Transverse colon (tissue), 4 donors: ENCODE results near the gene GP2. TPM values are rescaled to one million over a fixed set of nuclear protein-coding genes. Genes with fewer than 3 reads are reported as not detected.
"Not testable (repeated sequence)": the region's sequence is repeated elsewhere in the genome, so short reads cannot be mapped to it uniquely, and the experiment has no call there.

Experiments used
- DNase-seq: peaks from one replicate; pipeline ENCODE4 v3.0.0-alpha.2; 2019
- H3K27ac ChIP-seq, 4 donors: fragments of 200-600 bp; sonication (generic); 2 replicates each; pipeline ENCODE4 v1.5.1; 2016 to 2018; ENCODE audit warnings: inconsistent platforms in 4 of 4
- H3K27me3 ChIP-seq: fragments of 200-600 bp; sonication (generic); 2 replicates; pipeline ENCODE4 v1.5.1; 2017; ENCODE audit warnings: inconsistent platforms
- H3K36me3 ChIP-seq, 4 donors: fragments of 200-600 bp; sonication (generic); 2 replicates each; pipeline ENCODE4 v1.5.1; 2017 to 2019; ENCODE audit warnings: inconsistent platforms in 4 of 4
- H3K4me1 ChIP-seq, 4 donors: fragments of 200-600 bp; sonication (generic); 2 replicates each; pipeline ENCODE4 v1.5.1; 2017 to 2020; ENCODE audit warnings: inconsistent platforms in 4 of 4
- H3K4me3 ChIP-seq, 4 donors: fragments of 200-600 bp; sonication (generic); 1 replicate in 1 of 4; 2 replicates in 3 of 4; pipeline versions ENCODE4 v1.5.1 to v1.6.1; 2017 to 2019; ENCODE audit warnings: inconsistent platforms in 4 of 4
- H3K9me3 ChIP-seq, 2 donors: fragments of 200-600 bp; sonication (generic); 2 replicates each; pipeline ENCODE4 v1.5.1; 2017 to 2019; ENCODE audit warnings: inconsistent platforms in 2 of 2
- EP300 ChIP-seq: sonication (generic); formaldehyde crosslinking; IDR thresholded peaks from one replicate; pipeline ENCODE4 v1.6.1; 2017; ENCODE audit warnings: antibody characterized with exemption, low read depth
- POLR2A ChIP-seq: fragments of 450-650 bp; IDR thresholded peaks from one replicate; pipeline ENCODE4 v1.6.1; 2016; ENCODE audit warnings: antibody characterized with exemption, mild to moderate bottlenecking, moderate library complexity
- POLR2AphosphoS5 ChIP-seq, 3 donors: sonication (generic); formaldehyde crosslinking; IDR thresholded peaks; one replicate each; pipeline ENCODE4 v1.6.1; 2016; ENCODE audit warnings: antibody characterized with exemption in 3 of 3
- WGBS, 2 donors: methylation state at CpG; one replicate each; pipeline ENCODE4 v1.1.5; 2018; ENCODE audit warnings: low coverage in 1 of 2; 5-methylcytosine and 5-hydroxymethylcytosine counted together
- in situ Hi-C, 4 donors: fragments of 200-750 bp; cut with MboI; loops; one replicate each; pipeline versions ENCODE4 v1.15.0 to v1.15.1; 2017; ENCODE audit warnings: low sequenced_read_pairs in 3 of 4, low pct_ligation_motif_present in 1 of 4, low pct_unique_long_range_greater_than_20kb in 1 of 4
- intact Hi-C: fragments of 100-400 bp; cut with DNase I; formaldehyde crosslinking; loops from one replicate; pipeline ENCODE4 v1.15.1; 2023; ENCODE audit warnings: low total_unique reads
- total RNA-seq, 4 donors: library from RNA; depleted of rRNA; stranded (reverse); fragments of >200 nt; gene quantifications; one replicate each; pipeline ENCODE4 v1.1.0, GENCODE V29; 2016
- TF ChIP-seq, protein P1 (sequence below), 5 experiments: fragments of 200-600 bp in 3 of 5; fragments of 450-650 bp in 2 of 5; sonication (generic) in 3 of 5; IDR thresholded peaks; 1 replicate in 2 of 5; 2 replicates in 3 of 5; pipeline ENCODE4 v1.5.1; 2016 to 2017; ENCODE audit warnings: antibody characterized with exemption in 5 of 5, inconsistent platforms in 3 of 5, mild to moderate bottlenecking in 2 of 5, moderate library complexity in 1 of 5

The GP2 gene
- total RNA-seq, 4 donors from 2014 or later, result 1.8 to 3.0 (median 2.8) TPM

DNA sequence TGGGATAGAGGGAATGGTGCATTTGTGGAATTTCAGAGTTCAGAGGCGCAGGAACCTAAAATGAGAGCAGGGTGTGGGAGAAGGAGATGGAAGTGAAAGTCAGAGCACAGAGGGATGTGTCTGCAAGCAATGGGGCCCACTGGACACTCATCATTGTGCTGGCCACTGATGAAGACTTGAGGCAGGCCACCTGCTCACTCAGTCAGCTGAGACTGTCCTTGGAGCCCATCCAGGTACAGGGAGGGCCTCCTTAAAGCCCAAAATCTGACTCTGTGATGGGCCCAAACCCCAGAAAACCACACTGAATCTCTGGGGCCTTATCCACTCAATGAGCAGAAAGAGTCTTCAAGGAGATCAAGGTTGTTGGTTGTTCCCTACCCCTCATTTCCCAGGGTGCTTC is 5.6 kb downstream of the GP2 start:
- no peak overlapping the region for H3K27ac ChIP-seq
- in situ Hi-C loops (no loop called here), intact Hi-C loops (loop anchor here (10.0 kb wide), 1 partner anchor 47 kb away; no protein-coding TSS in a partner anchor)
- peaks cover 0 to 5% (median 0%) of the 10 kb centered on the region in 4 donors for H3K4me1 ChIP-seq
- H3K36me3 ChIP-seq, result no peaks in the 10 kb centered on the region
- 84 to 89% methylated on average over 1 of the region's 1 CpG for WGBS, 2 donors
- no peak overlapping the region for H3K4me3 ChIP-seq
- H3K27me3 ChIP-seq, result no peaks in the 10 kb centered on the region
- no peaks in the 10 kb centered on the region for H3K9me3 ChIP-seq
- TF ChIP-seq, protein P1, sequence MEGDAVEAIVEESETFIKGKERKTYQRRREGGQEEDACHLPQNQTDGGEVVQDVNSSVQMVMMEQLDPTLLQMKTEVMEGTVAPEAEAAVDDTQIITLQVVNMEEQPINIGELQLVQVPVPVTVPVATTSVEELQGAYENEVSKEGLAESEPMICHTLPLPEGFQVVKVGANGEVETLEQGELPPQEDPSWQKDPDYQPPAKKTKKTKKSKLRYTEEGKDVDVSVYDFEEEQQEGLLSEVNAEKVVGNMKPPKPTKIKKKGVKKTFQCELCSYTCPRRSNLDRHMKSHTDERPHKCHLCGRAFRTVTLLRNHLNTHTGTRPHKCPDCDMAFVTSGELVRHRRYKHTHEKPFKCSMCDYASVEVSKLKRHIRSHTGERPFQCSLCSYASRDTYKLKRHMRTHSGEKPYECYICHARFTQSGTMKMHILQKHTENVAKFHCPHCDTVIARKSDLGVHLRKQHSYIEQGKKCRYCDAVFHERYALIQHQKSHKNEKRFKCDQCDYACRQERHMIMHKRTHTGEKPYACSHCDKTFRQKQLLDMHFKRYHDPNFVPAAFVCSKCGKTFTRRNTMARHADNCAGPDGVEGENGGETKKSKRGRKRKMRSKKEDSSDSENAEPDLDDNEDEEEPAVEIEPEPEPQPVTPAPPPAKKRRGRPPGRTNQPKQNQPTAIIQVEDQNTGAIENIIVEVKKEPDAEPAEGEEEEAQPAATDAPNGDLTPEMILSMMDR (IDR thresholded peaks at IDR 0.05), result no peak
- no peak for TF ChIP-seq POLR2A
- TF ChIP-seq EP300, result no peak
- TF ChIP-seq POLR2AphosphoS5 (IDR thresholded peaks at IDR 0.05), result no peak
- no peak for DNase-seq

DNA sequence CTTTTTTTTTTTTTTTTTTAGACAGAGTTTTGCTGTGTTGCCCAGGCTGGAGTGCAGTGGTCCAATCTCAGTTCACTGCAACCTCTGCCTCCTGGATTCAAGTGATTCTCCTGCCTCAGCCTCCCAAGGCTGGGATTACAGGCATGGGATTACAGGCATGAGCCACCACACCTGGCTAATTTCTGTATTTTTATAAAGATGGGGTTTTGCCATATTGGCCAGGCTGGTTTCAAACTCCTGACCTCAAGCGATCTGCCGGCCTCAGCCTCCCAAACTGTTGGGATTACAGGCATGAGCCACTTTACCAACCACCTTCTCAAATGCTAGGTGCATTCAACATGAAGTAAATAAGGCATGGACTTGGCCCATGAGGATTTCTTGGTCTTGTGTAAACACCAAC is 6.3 kb downstream of the GP2 start:
- H3K4me1 ChIP-seq, DNase-seq, H3K27me3 ChIP-seq, H3K27ac ChIP-seq, in situ Hi-C loops, H3K36me3 ChIP-seq, H3K9me3 ChIP-seq, H3K4me3 ChIP-seq: not testable (repeated sequence)
- intact Hi-C loops, result loop anchor here (10.0 kb wide), 1 partner anchor 46 kb away; no protein-coding TSS in a partner anchor
- 96% methylated on average over 2 of the region's 2 CpGs; no CpG with 5 or more reads in 1 of the 2 donors for WGBS, 2 donors

DNA sequence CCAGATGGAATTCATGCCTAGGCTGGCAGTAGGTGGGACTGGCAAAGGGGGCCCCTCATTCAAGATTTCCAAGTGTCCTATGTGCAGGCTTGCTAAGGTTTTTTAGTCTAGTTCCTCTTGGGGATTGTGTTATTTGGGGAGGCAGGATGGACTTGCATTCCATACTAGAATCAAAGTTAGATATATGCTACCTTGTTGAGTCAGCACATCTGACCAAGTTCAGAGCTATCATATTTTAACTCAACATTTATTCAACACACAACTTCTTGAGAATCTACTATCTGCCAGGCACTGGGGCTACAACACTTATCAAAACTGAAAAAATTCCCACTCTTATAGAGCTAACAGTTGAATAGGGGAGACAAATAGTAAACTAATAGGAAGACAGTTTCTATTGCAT is 6.7 kb downstream of the GP2 start:
- no peak for DNase-seq
- TF ChIP-seq EP300, result no peak
- intact Hi-C loops (loop anchor here (10.0 kb wide), 1 partner anchor 46 kb away; no protein-coding TSS in a partner anchor), in situ Hi-C loops (no loop called here)
- Histone ChIP-seq H3K36me3 (no peaks in the 10 kb centered on the region), H3K27ac (no peak overlapping the region), H3K9me3 (no peaks in the 10 kb centered on the region), H3K27me3 (no peaks in the 10 kb centered on the region), H3K4me1 (no peaks in the 10 kb centered on the region), H3K4me3 (no peak overlapping the region)

DNA sequence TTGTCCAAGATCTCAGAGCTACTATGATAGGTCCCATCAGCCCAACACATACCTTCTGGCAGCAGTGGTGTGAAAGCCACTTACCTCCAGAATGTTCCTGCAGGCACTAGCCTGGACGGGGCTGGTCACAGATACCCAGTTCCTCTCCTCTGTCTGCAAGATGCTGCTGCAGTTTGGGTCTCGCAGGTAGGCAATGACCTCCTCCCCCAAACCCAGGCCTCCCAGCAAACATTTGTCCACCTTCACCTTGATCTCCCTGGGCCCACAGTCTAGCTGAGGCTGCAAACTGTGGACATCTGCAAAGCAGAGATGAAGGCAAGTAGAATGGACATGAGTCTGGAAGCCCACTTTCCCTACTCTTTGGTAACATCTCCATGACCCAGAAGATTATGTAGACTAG is 7.1 kb downstream of the GP2 start:
- WGBS, 2 donors, result 92% methylated on average over 2 of the region's 2 CpGs; no CpG with 5 or more reads in 1 of the 2 donors
- Histone ChIP-seq H3K36me3 (no peaks in the 10 kb centered on the region), H3K4me3 (no peak overlapping the region), H3K27ac (no peak overlapping the region), H3K9me3 (no peaks in the 10 kb centered on the region), H3K27me3 (no peaks in the 10 kb centered on the region), H3K4me1 (no peaks in the 10 kb centered on the region)
- intact Hi-C loops, result loop anchor here (10.0 kb wide), 1 partner anchor 45 kb away; no protein-coding TSS in a partner anchor
- TF ChIP-seq POLR2AphosphoS5 (IDR thresholded peaks at IDR 0.05) (no peak), EP300 (no peak), POLR2A (no peak)
- TF ChIP-seq, protein P1 (IDR thresholded peaks at IDR 0.05), result no peak
- in situ Hi-C loops, result no loop called here
- no peak for DNase-seq

DNA sequence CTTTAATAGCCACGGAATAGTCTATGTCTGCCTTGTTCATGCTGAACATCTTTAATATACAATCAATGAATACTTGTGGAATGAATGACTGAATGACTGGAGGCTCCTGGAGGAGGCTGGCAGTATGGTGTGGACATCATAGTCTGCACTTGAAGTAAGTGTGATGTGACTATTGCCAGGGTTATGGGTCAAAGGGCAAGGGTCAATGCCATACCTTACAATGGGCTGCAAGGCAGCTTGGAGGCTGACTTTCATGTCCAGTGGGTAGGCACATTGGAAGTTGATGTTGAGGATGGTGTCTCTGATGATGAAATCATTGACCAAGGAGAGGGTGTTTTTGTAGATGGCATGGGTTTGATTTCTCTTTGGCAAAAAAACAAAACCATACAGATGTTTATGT is 7.9 kb downstream of the GP2 start:
- Histone ChIP-seq H3K36me3 (no peaks in the 10 kb centered on the region), H3K4me1 (no peaks in the 10 kb centered on the region), H3K4me3 (no peak overlapping the region), H3K27me3 (no peaks in the 10 kb centered on the region), H3K27ac (no peak overlapping the region), H3K9me3 (no peaks in the 10 kb centered on the region)
- DNase-seq, result no peak
- intact Hi-C loops (no loop called here), in situ Hi-C loops (no loop called here)
- 77 to 78% methylated on average over 1 of the region's 1 CpG for WGBS, 2 donors
- TF ChIP-seq, protein P1 (IDR thresholded peaks at IDR 0.05), result no peak
- TF ChIP-seq EP300 (no peak), POLR2AphosphoS5 (IDR thresholded peaks at IDR 0.05) (no peak), POLR2A (no peak)
